Dermis microvascular lymphatic vessel endothelial cell (primary cell): ENCODE results near the gene PI16. TPM values are rescaled to one million over a fixed set of nuclear protein-coding genes. Genes with fewer than 3 reads are reported as not detected.
"Not testable (repeated sequence)": the region's sequence is repeated elsewhere in the genome, so short reads cannot be mapped to it uniquely, and the experiment has no call there.

Experiments used
- DNase-seq, 2 donors: peaks; one replicate each; pipeline versions ENCODE4 v3.0.0 to v3.0.0-alpha.2; 2010; ENCODE audit warnings: low read depth in 2 of 2
- total RNA-seq: library from RNA; depleted of rRNA; stranded (reverse); fragments of >200 nt; gene quantifications from 2 replicates; pipeline ENCODE4 v1.2.1, GENCODE V29; 2014

Gene PI16
- total RNA-seq, 1 donor from 2014 or later: 0.13 TPM

- no peak for DNase-seq
Measured at GRCh38 chr6:36975231-36976006, 20.9 kb downstream of the PI16 start.

GRCh38 chr6:36976007-36976264 is 21.4 kb downstream of the PI16 start:
- no peak for DNase-seq

GRCh38 chr6:36976509-36976908 is 22.0 kb downstream of the PI16 start:
- DNase-seq: no peak

GRCh38 chr6:36976931-36977330 is 22.4 kb downstream of the PI16 start:
- DNase-seq: no peak

GRCh38 chr6:36977470-36977941 is 23.0 kb downstream of the PI16 start:
- DNase-seq: peak in 1 of 2 donors; percentile 26

GRCh38 chr6:36978421-36979346 is 24.1 kb downstream of the PI16 start:
- DNase-seq: no peak

- DNase-seq: peak in 1 of 2 donors; percentile 53
Measured at GRCh38 chr6:36979347-36979742, 24.8 kb downstream of the PI16 start.

GRCh38 chr6:36980129-36980528 is 25.6 kb downstream of the PI16 start:
- no peak for DNase-seq

- no peak for DNase-seq
Measured at GRCh38 chr6:36980876-36981619, 26.5 kb downstream of the PI16 start.

- no peak for DNase-seq
Measured at GRCh38 chr6:36983538-36983937, 29.0 kb downstream of the PI16 start.

GRCh38 chr6:36984581-36985416 is 30.3 kb downstream of the PI16 start:
- DNase-seq: peak; percentile 21 to 79

- DNase-seq: no peak
Measured at GRCh38 chr6:36985417-36985807, 30.9 kb downstream of the PI16 start.

GRCh38 chr6:36985808-36986703 is 31.5 kb downstream of the PI16 start, which contains the start of gene MTCH1:
TSS of gene MTCH1 (minus strand) at chr6:36986196. CDS start at chr6:36986173, 23 bp downstream.
- DNase-seq: peak; percentile 69 to 90

- no peak for DNase-seq
Measured at GRCh38 chr6:36986704-36987047, 32.1 kb downstream of the PI16 start.

GRCh38 chr6:36989264-36989663 is 34.7 kb downstream of the PI16 start:
- no peak for DNase-seq

- DNase-seq: not testable (repeated sequence)
Measured at GRCh38 chr6:36990401-36990800, 35.9 kb downstream of the PI16 start.

- DNase-seq: no peak
Measured at GRCh38 chr6:36997811-36998722, 43.5 kb downstream of the PI16 start.

- DNase-seq: no peak
Measured at GRCh38 chr6:36998723-36999038, 44.1 kb downstream of the PI16 start.
